GM19238 (cell line): Measurements from ENCODE around the gene GPC6.

Experiments used
- DNase-seq: peaks from one replicate; pipeline ENCODE4 v3.0.0; 2011; ENCODE audit warnings: low spot score; ENCODE audit not compliant: insufficient read length

Gene GPC6

DNA sequence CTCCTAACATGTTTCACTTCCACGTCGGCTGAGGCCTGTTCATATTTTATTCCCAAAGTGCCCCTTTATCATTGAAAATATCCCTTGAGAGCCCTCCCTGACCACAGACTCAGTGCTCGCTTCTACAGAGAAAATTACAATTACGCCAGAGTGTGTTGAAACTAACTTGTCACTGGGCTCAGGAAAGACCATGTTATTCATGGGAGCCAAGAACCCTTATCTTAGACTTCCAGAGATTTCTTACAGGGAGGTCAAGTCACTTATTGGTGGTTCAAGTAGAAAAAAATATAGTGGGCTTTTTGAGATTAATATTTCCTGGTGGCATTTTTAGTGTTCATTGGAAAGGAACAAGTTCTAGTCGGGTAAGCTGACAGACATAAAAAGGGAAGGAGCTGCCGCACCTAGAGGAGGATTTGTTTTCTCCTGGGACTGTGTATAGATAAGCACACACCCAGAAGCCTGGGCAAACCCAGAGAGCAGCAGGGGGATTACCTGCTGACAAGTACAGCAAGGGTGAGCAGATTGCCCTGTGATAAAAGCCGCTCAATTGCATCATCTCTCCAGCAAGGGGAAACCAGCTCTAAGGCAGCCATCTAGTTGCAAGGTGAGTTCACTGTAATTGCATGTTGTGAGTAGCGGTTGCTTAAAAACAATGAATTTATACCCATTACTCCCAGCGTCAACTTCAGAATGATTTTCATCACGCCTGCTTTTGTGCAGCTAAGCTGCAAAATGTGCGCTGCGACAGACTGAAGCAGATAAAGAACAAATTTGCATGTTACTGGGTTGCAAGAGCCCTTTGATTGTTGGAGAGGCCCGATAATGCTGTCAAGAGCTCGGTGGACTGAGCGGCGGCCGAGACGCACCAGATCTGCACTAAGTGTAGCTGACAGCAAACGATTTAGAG lies 1206.7 kb downstream of the GPC6 start:
- no peak for DNase-seq

DNA sequence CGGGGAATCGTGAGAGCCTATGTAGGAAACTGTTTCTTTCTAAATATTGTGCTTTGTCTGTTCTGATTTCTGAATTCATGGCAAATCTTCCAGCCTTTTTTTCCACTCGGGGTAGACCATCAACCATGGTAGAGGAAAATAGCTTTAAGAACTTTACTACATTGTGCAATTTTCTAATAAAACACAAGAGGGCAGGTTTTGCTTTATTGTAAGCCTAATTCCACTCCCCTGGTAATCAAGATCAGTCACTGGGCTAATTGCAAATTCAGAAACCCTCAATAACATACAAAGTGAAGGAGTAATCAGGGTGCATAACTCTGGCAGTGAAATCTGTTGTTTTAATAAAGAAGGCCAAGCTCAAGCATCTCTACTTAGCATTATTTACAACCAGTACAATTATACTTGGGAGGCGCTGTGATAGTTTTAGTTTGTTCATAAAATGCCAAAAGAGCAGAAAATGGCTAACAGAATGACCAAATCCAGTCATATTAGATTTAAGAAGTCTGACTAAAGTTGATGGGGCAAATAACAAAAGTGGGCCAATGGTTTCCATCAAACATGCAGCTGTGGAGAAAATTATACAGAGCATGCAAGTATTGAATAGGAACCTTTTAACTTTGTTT lies 1209.1 kb downstream of the GPC6 start:
- DNase-seq, result peak; percentile 7

DNA sequence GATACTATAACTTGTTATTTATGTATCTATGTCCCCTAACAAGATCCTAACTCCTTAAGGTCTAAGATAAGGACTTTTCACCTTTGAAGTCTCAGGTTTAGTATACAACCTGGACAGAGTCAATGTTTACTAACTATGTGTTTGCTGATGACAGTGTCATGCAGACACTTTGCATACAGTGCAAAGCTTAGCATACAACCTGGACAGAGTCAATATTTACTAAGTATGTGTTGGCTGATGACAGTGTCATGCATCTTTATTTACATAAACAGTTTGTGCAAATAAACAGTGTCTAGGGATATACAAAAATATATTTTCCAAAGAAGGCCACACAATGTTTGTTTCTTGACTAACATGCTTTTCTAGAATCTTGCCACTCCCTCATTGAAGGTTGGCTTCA lies 1218.2 kb downstream of the GPC6 start:
- DNase-seq, result no peak

DNA sequence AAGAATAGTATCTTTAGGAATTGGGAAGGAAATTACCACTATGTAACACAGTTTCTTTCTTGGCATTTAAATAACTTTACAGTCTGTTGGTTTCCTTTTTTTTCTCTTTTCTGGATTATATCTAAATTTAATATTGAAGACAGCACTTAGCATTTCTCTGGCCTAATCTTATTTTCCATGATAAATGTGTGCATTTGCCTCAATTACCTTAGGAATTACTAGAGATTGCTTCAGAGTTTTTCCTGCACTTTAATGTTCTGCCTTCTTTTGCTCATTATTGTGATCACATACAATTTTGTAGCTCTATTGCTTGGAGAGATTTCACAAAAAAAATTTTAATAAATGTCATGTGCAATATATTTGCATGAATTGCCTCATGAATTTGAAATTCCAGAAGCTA lies 1227.7 kb downstream of the GPC6 start:
- no peak for DNase-seq

DNA sequence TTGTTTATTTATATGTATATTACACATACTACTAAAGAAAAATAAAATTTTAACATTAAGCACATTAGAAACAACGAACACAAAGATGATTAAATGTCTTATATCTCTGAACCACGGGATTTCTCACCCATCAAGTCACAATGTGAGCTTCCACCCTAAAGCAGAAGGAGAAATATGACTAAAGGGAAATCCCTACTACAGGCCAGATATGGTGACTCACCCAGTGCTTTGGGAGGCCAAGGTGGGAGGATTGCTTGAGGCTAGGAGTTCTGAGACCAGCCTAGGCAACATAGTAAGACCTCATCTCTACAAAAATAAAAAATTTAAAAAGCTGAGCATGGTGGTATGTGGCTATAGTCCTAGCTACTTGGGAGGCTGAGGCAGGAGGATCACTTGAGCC lies 1228.3 kb downstream of the GPC6 start:
- no peak for DNase-seq

DNA sequence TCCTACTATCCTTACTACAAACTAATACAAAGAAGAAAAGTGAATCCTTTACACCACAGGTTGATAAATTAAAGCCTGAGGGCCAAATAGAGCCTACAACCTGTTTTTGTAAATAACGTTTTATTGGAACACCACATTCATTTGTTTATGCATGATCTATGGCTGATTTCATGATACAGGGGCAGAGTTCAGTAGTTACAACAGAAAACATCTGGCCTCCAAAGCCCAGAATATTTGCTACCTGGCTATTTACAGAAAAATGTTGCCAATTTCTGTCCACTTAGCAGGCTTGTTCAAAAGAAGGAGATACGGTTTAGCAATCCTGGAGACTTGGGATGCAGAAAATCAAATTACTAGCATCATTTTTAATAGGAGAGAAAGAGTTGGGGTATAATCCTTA lies 1228.8 kb downstream of the GPC6 start:
- DNase-seq, result no peak
